Measurements from ENCODE around the gene LENEP. TPM values are rescaled to one million over a fixed set of nuclear protein-coding genes. Genes with fewer than 3 reads are reported as not detected.

Gene LENEP
- total RNA-seq, 1 donor from 2014 or later = 0.59 TPM

- intact Hi-C loops (cut with micrococcal nuclease) = no loop called here
Observed at GRCh38 chr1:155008015-155008941, 14.9 kb downstream of the LENEP start.

GRCh38 chr1:155009221-155009711 lies 15.9 kb downstream of the LENEP start:
- intact Hi-C loops (cut with micrococcal nuclease) = no loop called here

GRCh38 chr1:155009742-155010141 lies 16.4 kb downstream of the LENEP start:
- intact Hi-C loops (cut with micrococcal nuclease) = no loop called here

GRCh38 chr1:155010211-155010918 lies 17.0 kb downstream of the LENEP start:
- intact Hi-C loops (cut with micrococcal nuclease) = no loop called here

GRCh38 chr1:155011004-155011416 lies 17.6 kb downstream of the LENEP start:
- intact Hi-C loops (cut with micrococcal nuclease) = no loop called here

GRCh38 chr1:155011437-155012025 lies 18.1 kb downstream of the LENEP start:
- intact Hi-C loops (cut with micrococcal nuclease) = no loop called here

- intact Hi-C loops (cut with micrococcal nuclease) = no loop called here
Observed at GRCh38 chr1:155012026-155012546, 18.7 kb downstream of the LENEP start.

GRCh38 chr1:155012776-155013602 lies 19.6 kb downstream of the LENEP start:
- intact Hi-C loops (cut with micrococcal nuclease) = no loop called here

GRCh38 chr1:155013632-155014031 lies 20.2 kb downstream of the LENEP start:
- intact Hi-C loops (cut with micrococcal nuclease) = no loop called here

- intact Hi-C loops (cut with micrococcal nuclease) = no loop called here
Observed at GRCh38 chr1:155014709-155015508, 21.5 kb downstream of the LENEP start.

GRCh38 chr1:155015527-155016230 lies 22.3 kb downstream of the LENEP start:
- intact Hi-C loops (cut with micrococcal nuclease) = loop anchor here (2.0 kb wide), 2 partner anchors 33 to 55 kb away; partner anchors contain the start of genes FLAD1 and PYGO2

GRCh38 chr1:155016231-155016831 lies 22.9 kb downstream of the LENEP start:
- intact Hi-C loops (cut with micrococcal nuclease) = loop anchor here (2.0 kb wide), 2 partner anchors 34 to 56 kb away; partner anchors contain the start of genes FLAD1 and PYGO2

- intact Hi-C loops (cut with micrococcal nuclease) = loop anchor here (1.0 to 2.0 kb wide), 3 partner anchors 18 to 56 kb away; partner anchors contain the start of genes FLAD1 and PYGO2
Observed at GRCh38 chr1:155017041-155017945, 23.9 kb downstream of the LENEP start.

GRCh38 chr1:155017946-155018316 lies 24.5 kb downstream of the LENEP start:
- intact Hi-C loops (cut with micrococcal nuclease) = loop anchor here (1.0 to 2.0 kb wide), 3 partner anchors 19 to 57 kb away; partner anchors contain the start of genes FLAD1 and PYGO2

GRCh38 chr1:155018617-155019348 lies 25.4 kb downstream of the LENEP start:
- intact Hi-C loops (cut with micrococcal nuclease) = no loop called here

GRCh38 chr1:155019377-155020245 lies 26.2 kb downstream of the LENEP start:
- intact Hi-C loops (cut with micrococcal nuclease) = no loop called here
